ENCODE results near the gene OGFOD2. TPM values are rescaled to one million over a fixed set of nuclear protein-coding genes. Genes with fewer than 3 reads are reported as not detected.

The OGFOD2 gene
- total RNA-seq, 1 experiment from 2014 or later = 17.5 TPM

DNA sequence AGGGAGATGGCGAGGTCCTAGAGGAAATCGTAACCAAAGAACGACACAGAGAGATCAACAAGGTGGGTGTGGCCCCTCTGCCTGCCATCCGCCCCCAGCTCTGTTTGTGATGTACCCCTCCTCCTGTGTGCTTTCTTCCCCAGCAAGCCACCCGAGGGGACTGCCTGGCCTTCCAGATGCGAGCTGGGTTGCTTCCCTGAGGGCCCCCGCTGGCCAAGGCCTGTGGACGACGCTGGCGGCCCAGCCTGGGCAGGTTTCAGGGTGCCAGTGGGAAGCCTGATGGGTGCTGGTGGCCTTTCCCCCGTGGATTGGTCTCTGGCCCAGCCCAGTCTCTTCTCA is 7.4 kb downstream of the OGFOD2 start:
- Mint-ChIP-seq H3K36me3 (ENCODE audit: insufficient read depth, unreplicated experiment) (peaks cover 32% of the 10 kb centered on the region), H3K4me1 (ENCODE audit: insufficient read depth, unreplicated experiment) (peaks cover 10% of the 10 kb centered on the region), H3K4me3 (ENCODE audit: unreplicated experiment) (peak overlapping the region; percentile 85), H3K27ac (ENCODE audit: low read depth, unreplicated experiment) (no peak overlapping the region), H3K9me3 (ENCODE audit: unreplicated experiment) (no peaks in the 10 kb centered on the region), H3K27me3 (ENCODE audit: insufficient read depth, unreplicated experiment) (no peaks in the 10 kb centered on the region)
- no peak for TF ChIP-seq CTCF (IDR thresholded peaks at IDR 0.05; ENCODE audit: unreplicated experiment)
- intact Hi-C loops (cut with micrococcal nuclease) = loop anchor here (5.0 kb wide), 1 partner anchor 170 kb away; the partner anchor contains the start of gene PITPNM2
- CTCF ChIA-PET = interaction anchor here (1.0 kb wide), 1 partner anchor 19 kb away, joined by 3 read pairs; no protein-coding TSS in a partner anchor
- no peak for DNase-seq (ENCODE audit: unreplicated experiment)
- POLR2A ChIA-PET = interaction anchor here (0.7 kb wide), 1 partner anchor 173 kb away, joined by 5 read pairs; no protein-coding TSS in a partner anchor
- BruUV-seq (replicated peaks) = TSS peak; percentile 90

- POLR2A ChIA-PET = interaction anchor here (0.7 kb wide), 2 partner anchors 22 to 173 kb away, joined by 4 to 5 read pairs; no protein-coding TSS in a partner anchor
- DNase-seq (ENCODE audit: unreplicated experiment) = no peak
- Mint-ChIP-seq H3K36me3 (ENCODE audit: insufficient read depth, unreplicated experiment) (peaks cover 33% of the 10 kb centered on the region), H3K27me3 (ENCODE audit: insufficient read depth, unreplicated experiment) (no peaks in the 10 kb centered on the region), H3K27ac (ENCODE audit: low read depth, unreplicated experiment) (no peak overlapping the region), H3K4me3 (ENCODE audit: unreplicated experiment) (peak overlapping the region; percentile 10), H3K4me1 (ENCODE audit: insufficient read depth, unreplicated experiment) (peaks cover 6% of the 10 kb centered on the region), H3K9me3 (ENCODE audit: unreplicated experiment) (no peaks in the 10 kb centered on the region)
- CTCF ChIA-PET = interaction anchor here (0.6 to 1.0 kb wide), 2 partner anchors 19 to 175 kb away, joined by 3 read pairs; no protein-coding TSS in a partner anchor
- intact Hi-C loops (cut with micrococcal nuclease) = loop anchor here (5.0 kb wide), 1 partner anchor 169 kb away; the partner anchor contains the start of gene PITPNM2
- BruUV-seq (replicated peaks) = no TSS peak
- no peak for TF ChIP-seq CTCF (IDR thresholded peaks at IDR 0.05; ENCODE audit: unreplicated experiment)
These were observed 8.1 kb downstream of the OGFOD2 start for GRCh38 chr12:122982963-122983788.

DNA sequence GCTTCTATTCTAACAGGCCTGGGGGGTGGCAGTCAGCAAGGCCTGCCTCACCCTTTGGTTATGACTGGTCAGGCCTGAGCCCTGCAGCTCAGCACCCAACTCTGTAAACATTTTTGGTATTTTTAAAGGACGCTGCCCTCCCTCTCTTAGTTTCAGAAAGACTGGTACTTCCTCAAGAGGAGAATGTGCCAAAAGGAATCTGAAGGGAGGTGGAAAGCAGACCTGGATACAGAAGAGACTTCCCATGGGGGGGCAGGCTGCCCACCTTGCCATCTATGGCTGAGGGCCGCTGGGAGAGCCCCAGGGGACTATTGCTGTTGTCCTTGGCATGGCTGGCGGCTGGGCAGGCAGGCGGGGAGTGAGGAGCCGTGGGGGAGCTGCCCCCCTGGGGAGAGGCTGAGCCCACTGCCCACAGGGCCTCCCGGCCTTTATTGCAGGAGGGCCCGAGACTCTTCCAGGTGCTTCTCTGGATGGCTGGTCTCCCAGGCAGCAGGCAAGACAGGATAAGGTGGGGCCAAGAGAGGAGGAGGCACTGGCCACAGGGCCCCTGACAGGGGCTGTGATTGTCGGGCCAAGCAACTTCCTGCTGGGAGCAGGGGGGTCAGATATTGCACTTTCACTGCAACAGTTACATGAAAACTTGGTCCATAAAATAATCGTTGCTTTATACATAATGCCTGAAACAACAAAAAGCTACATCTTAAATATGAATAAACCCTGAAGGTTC is 8.9 kb downstream of the OGFOD2 start:
- POLR2A ChIA-PET = no interaction called here
- H3K4me3 Mint-ChIP-seq (ENCODE audit: unreplicated experiment) = no peak overlapping the region
- H3K9me3 Mint-ChIP-seq (ENCODE audit: unreplicated experiment) = no peaks in the 10 kb centered on the region
- no peak for DNase-seq (ENCODE audit: unreplicated experiment)
- H3K27ac Mint-ChIP-seq (ENCODE audit: low read depth, unreplicated experiment) = no peak overlapping the region
- intact Hi-C loops (cut with micrococcal nuclease) = loop anchor here (5.0 kb wide), 1 partner anchor 168 kb away; the partner anchor contains the start of gene PITPNM2
- peaks cover 5% of the 10 kb centered on the region for H3K4me1 Mint-ChIP-seq (ENCODE audit: insufficient read depth, unreplicated experiment)
- CTCF ChIA-PET = interaction anchor here (0.6 to 0.7 kb wide), 3 partner anchors 59 to 174 kb away, joined by 3 read pairs; no protein-coding TSS in a partner anchor
- H3K36me3 Mint-ChIP-seq (ENCODE audit: insufficient read depth, unreplicated experiment) = peaks cover 33% of the 10 kb centered on the region
- no peak for TF ChIP-seq CTCF (IDR thresholded peaks at IDR 0.05; ENCODE audit: unreplicated experiment)
- no peaks in the 10 kb centered on the region for H3K27me3 Mint-ChIP-seq (ENCODE audit: insufficient read depth, unreplicated experiment)
- no TSS peak for BruUV-seq (replicated peaks)

All from MCF 10A (cell line).